HG02763 (cell line): Measurements from ENCODE around the gene ZNF75A.
"Not testable (repeated sequence)": the region's sequence is repeated elsewhere in the genome, so short reads cannot be mapped to it uniquely, and the experiment has no call there.

Source experiments
- ATAC-seq: cut with Tn5 transposase; IDR thresholded peaks from one replicate; pipeline ENCODE4 v1.9.1; 2021; ENCODE audit warnings: mild to moderate bottlenecking, moderate library complexity; ENCODE audit not compliant: unreplicated experiment

The ZNF75A gene

GRCh38 chr16:3305109-3306068 lies at the start of gene ZNF75A, which contains the start of gene TIGD7:
ZNF75A (plus strand) TSS chr16:3305497; CDS start chr16:3308429, 2,932 bp downstream.
TIGD7 (minus strand) TSS chr16:3305430; CDS start chr16:3300614, 4,816 bp downstream.
- peak; percentile 93 for ATAC-seq

GRCh38 chr16:3256146-3256865 lies 49.0 kb upstream of the ZNF75A start, which contains the start of gene MEFV:
MEFV (minus strand) TSS chr16:3256633; CDS start chr16:3256587, 46 bp downstream.
- no peak for ATAC-seq

- no peak for ATAC-seq
These were observed 48.3 kb upstream of the ZNF75A start for GRCh38 chr16:3256866-3257465.

GRCh38 chr16:3259836-3260235 lies 45.5 kb upstream of the ZNF75A start:
- no peak for ATAC-seq

- no peak for ATAC-seq
These were observed 42.8 kb upstream of the ZNF75A start for GRCh38 chr16:3262517-3262916.

- peak; percentile 89 for ATAC-seq
These were observed 40.9 kb upstream of the ZNF75A start for GRCh38 chr16:3264137-3265036.

- ATAC-seq = no peak
These were observed 38.3 kb upstream of the ZNF75A start for GRCh38 chr16:3266873-3267537.

GRCh38 chr16:3268294-3268693 lies 37.0 kb upstream of the ZNF75A start:
- no peak for ATAC-seq

GRCh38 chr16:3270718-3271117 lies 34.6 kb upstream of the ZNF75A start:
- ATAC-seq = not testable (repeated sequence)

- not testable (repeated sequence) for ATAC-seq
These were observed 34.0 kb upstream of the ZNF75A start for GRCh38 chr16:3271281-3271680.

- ATAC-seq = no peak
These were observed 30.8 kb upstream of the ZNF75A start for GRCh38 chr16:3274490-3274889.

- no peak for ATAC-seq
These were observed 30.4 kb upstream of the ZNF75A start for GRCh38 chr16:3274947-3275346.

- ATAC-seq = no peak
These were observed 28.6 kb upstream of the ZNF75A start for GRCh38 chr16:3276679-3277078.

- ATAC-seq = no peak
These were observed 24.0 kb upstream of the ZNF75A start for GRCh38 chr16:3281222-3281820.

- peak; percentile 16 for ATAC-seq
These were observed 23.1 kb upstream of the ZNF75A start for GRCh38 chr16:3282103-3282729.

- peak; percentile 77 for ATAC-seq
These were observed 22.4 kb upstream of the ZNF75A start, which contains the start of gene ZNF263 for GRCh38 chr16:3282730-3283542. ZNF263 (plus strand) TSS chr16:3283491; CDS start chr16:3283819, 328 bp downstream.

GRCh38 chr16:3283543-3284447 lies 21.5 kb upstream of the ZNF75A start:
- ATAC-seq = no peak
